ENCODE data around the gene ZNF790. TPM values are rescaled to one million over a fixed set of nuclear protein-coding genes. Genes with fewer than 3 reads are reported as not detected.

Gene ZNF790
- total RNA-seq, result 1.7 and 2.7 TPM in 2 replicates

GRCh38 chr19:36837906-36838783, at the start of gene ZNF790:
Gene ZNF790, minus strand, starts transcription at chr19:36838387. Its CDS starts 12,768 bp downstream, at chr19:36825619.

GRCh38 chr19:36850559-36851442, 12.6 kb upstream of the ZNF790 start, which contains the start of gene ZNF345:
Gene ZNF345, plus strand, starts transcription at chr19:36850876. Its CDS starts 25,955 bp downstream, at chr19:36876831.

GRCh38 chr19:36772311-36773222, 65.6 kb downstream of the ZNF790 start, which contains the start of gene ZNF850:
Gene ZNF850, minus strand, starts transcription at chr19:36772807. Its CDS starts 10,201 bp downstream, at chr19:36762606.

Other genes with a start within 250 kb of the ZNF790 start
- gene ZNF382, start 233.1 kb downstream of the ZNF790 start, total RNA-seq, result 8.1 and 9.6 TPM in 2 replicates
- gene ZNF461, start 171.6 kb downstream of the ZNF790 start, total RNA-seq, result 4.0 and 6.0 TPM in 2 replicates
- gene ZNF567, start 150.8 kb downstream of the ZNF790 start, total RNA-seq, result 2.5 and 13.0 TPM in 2 replicates
- 0.29 and 0.35 TPM in 2 replicates for gene ZNF850, start 65.6 kb downstream of the ZNF790 start, total RNA-seq
- gene ZNF345, start 12.5 kb upstream of the ZNF790 start, total RNA-seq, result 0.53 and 0.58 TPM in 2 replicates
- gene ZNF829, start 77.9 kb upstream of the ZNF790 start, total RNA-seq, result 1.9 and 2.3 TPM in 2 replicates
- 3.5 and 3.7 TPM in 2 replicates for gene ZNF568, start 77.9 kb upstream of the ZNF790 start, total RNA-seq
- 1.6 and 4.6 TPM in 2 replicates for gene ZNF420, start 240.0 kb upstream of the ZNF790 start, total RNA-seq

All from myometrial cell (primary cell).